GM18909 (cell line): ENCODE data around the gene TBC1D28.
A peak's percentile ranks its signal among the peaks of the same experiment; 100 is the strongest.
"Not testable (repeated sequence)": the region's sequence is repeated elsewhere in the genome, so short reads cannot be mapped to it uniquely, and the experiment has no call there.

ENCODE experiments used
- ATAC-seq: cut with Tn5 transposase; IDR thresholded peaks from one replicate; pipeline ENCODE4 v1.9.1; 2021; ENCODE audit warnings: mild to moderate bottlenecking; ENCODE audit not compliant: unreplicated experiment, poor library complexity

Gene TBC1D28

GRCh38 chr17:18644291-18644690 is at the start of gene TBC1D28:
TSS of gene TBC1D28 (minus strand) at chr17:18644391. CDS start at chr17:18641352, 3,039 bp downstream.
- not testable (repeated sequence) for ATAC-seq

GRCh38 chr17:18682668-18683067 is 38.5 kb upstream of the TBC1D28 start:
- ATAC-seq: peak; percentile 9

- peak; percentile 95 for ATAC-seq
Observed at GRCh38 chr17:18681767-18682571, 37.8 kb upstream of the TBC1D28 start, which contains the start of gene FOXO3B. TSS of gene FOXO3B (minus strand) at chr17:18682314. CDS start at chr17:18681651, 663 bp downstream.

GRCh38 chr17:18677381-18677780 is 33.2 kb upstream of the TBC1D28 start:
- ATAC-seq: not testable (repeated sequence)

GRCh38 chr17:18676928-18677327 is 32.7 kb upstream of the TBC1D28 start:
- ATAC-seq: not testable (repeated sequence)

- ATAC-seq: not testable (repeated sequence)
Observed at GRCh38 chr17:18672395-18673227, 28.4 kb upstream of the TBC1D28 start.

GRCh38 chr17:18668625-18669024 is 24.4 kb upstream of the TBC1D28 start:
- ATAC-seq: not testable (repeated sequence)

- not testable (repeated sequence) for ATAC-seq
Observed at GRCh38 chr17:18667535-18667934, 23.3 kb upstream of the TBC1D28 start.

- ATAC-seq: not testable (repeated sequence)
Observed at GRCh38 chr17:18666326-18666725, 22.1 kb upstream of the TBC1D28 start.

GRCh38 chr17:18661924-18662624 is 17.9 kb upstream of the TBC1D28 start:
- not testable (repeated sequence) for ATAC-seq

GRCh38 chr17:18650094-18650493 is 5.9 kb upstream of the TBC1D28 start:
- ATAC-seq: not testable (repeated sequence)

- not testable (repeated sequence) for ATAC-seq
Observed at GRCh38 chr17:18643124-18643523, 1.1 kb downstream of the TBC1D28 start.

- not testable (repeated sequence) for ATAC-seq
Observed at GRCh38 chr17:18638357-18638756, 5.8 kb downstream of the TBC1D28 start.

- not testable (repeated sequence) for ATAC-seq
Observed at GRCh38 chr17:18636237-18636636, 8.0 kb downstream of the TBC1D28 start.

GRCh38 chr17:18635773-18636172 is 8.4 kb downstream of the TBC1D28 start:
- not testable (repeated sequence) for ATAC-seq

GRCh38 chr17:18634550-18635263 is 9.5 kb downstream of the TBC1D28 start:
- ATAC-seq: not testable (repeated sequence)

GRCh38 chr17:18626152-18626870 is 17.9 kb downstream of the TBC1D28 start:
- no peak for ATAC-seq

- peak; percentile 81 for ATAC-seq
Observed at GRCh38 chr17:18625509-18626104, 18.6 kb downstream of the TBC1D28 start.
